ENCODE measurements around the gene TMEM212.

The TMEM212 gene

DNA sequence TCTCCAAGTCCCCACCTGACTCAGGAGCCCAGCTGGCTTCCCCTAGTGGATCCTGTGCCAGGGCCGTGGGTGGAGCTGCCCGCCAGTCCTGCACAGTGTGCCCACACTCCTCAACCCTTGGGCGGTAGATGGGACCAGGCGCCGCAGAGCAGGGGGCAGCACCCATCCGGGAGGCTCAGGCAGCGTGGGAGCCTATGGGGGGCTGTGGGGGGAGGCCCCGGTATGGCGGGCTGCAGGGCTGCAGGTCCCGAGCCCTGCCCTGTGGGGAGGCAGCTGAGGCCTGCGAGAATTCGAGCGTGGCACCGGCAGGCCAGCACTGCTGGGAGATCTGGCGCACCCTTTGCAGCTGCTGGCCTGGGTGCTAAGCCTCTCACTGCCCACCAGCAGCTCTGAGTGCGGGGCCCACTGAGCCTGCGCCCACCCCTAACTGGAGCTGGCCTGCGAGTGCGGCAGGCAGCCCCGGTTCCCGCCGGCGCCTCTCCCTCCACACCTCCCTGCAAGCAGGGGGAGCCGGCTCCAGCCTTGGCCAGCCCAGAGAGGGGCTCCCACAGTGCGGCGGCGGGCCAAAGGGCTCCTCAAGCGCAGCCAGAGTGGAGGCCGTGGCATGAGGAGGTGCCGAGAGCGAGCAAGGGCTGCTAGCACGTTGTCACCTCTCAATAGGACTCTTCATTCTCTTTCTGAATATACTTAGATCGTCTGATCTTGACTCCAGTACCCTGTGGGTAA is 64.0 kb downstream of the TMEM212 start:
- Histone ChIP-seq H3K27ac (replicated peaks) (no peak overlapping the region), H3K27me3 (ENCODE audit: insufficient read depth, poor library complexity, severe bottlenecking) (no peaks in the 10 kb centered on the region), H3K4me3 (replicated peaks; ENCODE audit: insufficient read depth, low read length) (no peak overlapping the region)
- DNase-seq (ENCODE audit: low read depth in 1 of 2, low spot score in 1 of 2): no peak
- TF ChIP-seq REST (IDR thresholded peaks at IDR 0.05; ENCODE audit: insufficient replicate concordance, low read depth) (no peak), SPI1 (IDR thresholded peaks at IDR 0.05; ENCODE audit: borderline replicate concordance, low read depth) (no peak), GABPA (IDR thresholded peaks at IDR 0.05; ENCODE audit: low read depth) (no peak), POLR2AphosphoS5 (IDR thresholded peaks at IDR 0.05; ENCODE audit: low read depth) (no peak), CTCF (IDR thresholded peaks at IDR 0.05; ENCODE audit: insufficient read depth, low read length) (no peak)

DNA sequence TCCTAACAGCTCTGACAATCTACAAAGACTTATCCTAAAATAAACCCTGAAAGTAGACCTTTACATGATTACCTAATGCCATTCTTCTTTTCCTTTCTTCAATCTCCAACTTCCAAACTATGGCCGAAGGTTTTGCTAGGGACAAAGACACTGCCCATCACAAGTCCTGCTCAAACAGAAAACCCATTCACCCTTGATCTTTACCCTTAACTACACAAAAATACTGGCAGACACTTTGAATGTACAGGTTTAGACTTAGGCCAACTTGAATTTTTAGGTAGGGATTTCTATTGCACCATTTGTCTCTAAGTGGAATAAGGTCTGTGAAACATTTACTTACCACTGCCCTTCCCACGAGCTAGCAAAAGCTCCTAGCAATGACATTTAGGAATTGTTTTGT is 64.6 kb downstream of the TMEM212 start:
- TF ChIP-seq SPI1 (IDR thresholded peaks at IDR 0.05; ENCODE audit: borderline replicate concordance, low read depth): no peak
- no peak for TF ChIP-seq POLR2AphosphoS5 (IDR thresholded peaks at IDR 0.05; ENCODE audit: low read depth)
- no peak for TF ChIP-seq CTCF (IDR thresholded peaks at IDR 0.05; ENCODE audit: insufficient read depth, low read length)
- TF ChIP-seq REST (IDR thresholded peaks at IDR 0.05; ENCODE audit: insufficient replicate concordance, low read depth): no peak
- TF ChIP-seq GABPA (IDR thresholded peaks at IDR 0.05; ENCODE audit: low read depth): no peak
- no peak overlapping the region for H3K4me3 ChIP-seq (replicated peaks; ENCODE audit: insufficient read depth, low read length)
- no peak for DNase-seq (ENCODE audit: low read depth in 1 of 2, low spot score in 1 of 2)
- H3K27me3 ChIP-seq (ENCODE audit: insufficient read depth, poor library complexity, severe bottlenecking): no peaks in the 10 kb centered on the region
- H3K27ac ChIP-seq (replicated peaks): no peak overlapping the region

DNA sequence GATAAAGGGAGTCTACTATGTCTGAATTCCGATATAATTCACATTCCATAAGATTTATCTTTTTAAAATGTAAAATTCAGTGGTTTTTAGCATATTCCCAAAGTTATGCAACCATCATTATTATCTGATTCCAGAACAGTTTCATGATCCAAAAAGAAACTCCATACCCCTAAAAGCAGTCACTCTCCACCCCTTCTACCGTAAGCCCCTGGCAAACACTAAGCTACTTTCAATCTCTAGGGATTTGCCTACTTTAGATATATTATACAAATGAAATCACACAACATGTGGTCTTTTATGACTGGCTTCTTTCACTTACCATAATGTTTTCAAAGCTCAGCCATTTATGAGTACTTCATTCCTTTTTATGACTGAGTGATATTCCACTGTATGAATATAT is 65.6 kb downstream of the TMEM212 start:
- H3K27ac ChIP-seq (replicated peaks): no peak overlapping the region
- no peak overlapping the region for H3K4me3 ChIP-seq (replicated peaks; ENCODE audit: insufficient read depth, low read length)
- DNase-seq (ENCODE audit: low read depth in 1 of 2, low spot score in 1 of 2): no peak
- no peaks in the 10 kb centered on the region for H3K27me3 ChIP-seq (ENCODE audit: insufficient read depth, poor library complexity, severe bottlenecking)
- TF ChIP-seq GABPA (IDR thresholded peaks at IDR 0.05; ENCODE audit: low read depth) (no peak), REST (IDR thresholded peaks at IDR 0.05; ENCODE audit: insufficient replicate concordance, low read depth) (no peak), POLR2AphosphoS5 (IDR thresholded peaks at IDR 0.05; ENCODE audit: low read depth) (no peak), SPI1 (IDR thresholded peaks at IDR 0.05; ENCODE audit: borderline replicate concordance, low read depth) (no peak), CTCF (IDR thresholded peaks at IDR 0.05; ENCODE audit: insufficient read depth, low read length) (no peak)
